PC-3 (cell line): Measurements from ENCODE around the gene GPATCH3. TPM values are rescaled to one million over a fixed set of nuclear protein-coding genes. Genes with fewer than 3 reads are reported as not detected.

Source experiments
- ATAC-seq: fragments of 200-7000 bp; cut with Tn5 transposase; 2 replicates; pipeline ENCODE4 v1.9.1; 2020; ENCODE audit warnings: mild to moderate bottlenecking, moderate library complexity
- BruUV-seq: library from RNA; stranded (reverse); fragments of 400-500 nt; replicated peaks from 2 replicates; lab custom pipeline; 2021; lab: Mats Ljungman, UMichigan
- CTCF ChIA-PET: fragments of 300-600 bp; sonication (Branson Sonifier 250); formaldehyde crosslinking; loops from one replicate; lab custom pipeline; 2022; ENCODE audit warnings: antibody characterized with exemption; lab: Charles Lee
- POLR2A ChIA-PET: fragments of 300-600 bp; sonication (Branson Sonifier 250); formaldehyde crosslinking; loops from one replicate; lab custom pipeline; 2022; ENCODE audit warnings: antibody characterized with exemption; ENCODE audit not compliant: unreplicated experiment; lab: Charles Lee
- DNase-seq: peaks from one replicate; pipeline ENCODE4 v3.0.0-alpha.2; 2015
- H2AFZ ChIP-seq: fragments of 300-600 bp; sonication (generic); 2 replicates; pipeline ENCODE4 v1.6.0; 2016; ENCODE audit warnings: antibody characterized with exemption, low read length
- H3F3A ChIP-seq: fragments of 300-600 bp; sonication (generic); one replicate; pipeline ENCODE4 v1.6.0; 2017; ENCODE audit warnings: antibody characterized with exemption, low read length, control low read depth, mild to moderate bottlenecking; ENCODE audit not compliant: unreplicated experiment
- H3K27ac ChIP-seq: fragments of 300-600 bp; sonication (generic); 2 replicates; pipeline ENCODE4 v1.5.1; 2016; ENCODE audit warnings: mild to moderate bottlenecking, low read length
- H3K27me3 ChIP-seq: fragments of 300-600 bp; sonication (generic); 2 replicates; pipeline ENCODE4 v1.6.1; 2016; ENCODE audit warnings: low read length, mixed read lengths
- H3K36me3 ChIP-seq: fragments of 300-600 bp; sonication (generic); 2 replicates; pipeline ENCODE4 v1.6.1; 2016; ENCODE audit warnings: low read depth, mixed run types, low read length, mixed read lengths
- H3K4me1 ChIP-seq: fragments of 300-600 bp; sonication (generic); 2 replicates; pipeline ENCODE4 v1.5.1; 2016; ENCODE audit warnings: low read length; ENCODE audit not compliant: insufficient read depth
- H3K4me2 ChIP-seq: fragments of 300-600 bp; sonication (generic); 2 replicates; pipeline ENCODE4 v1.6.0; 2016; ENCODE audit warnings: low read length
- H3K4me3 ChIP-seq: fragments of 300-600 bp; sonication (generic); 2 replicates; pipeline ENCODE4 v1.5.1; 2016; ENCODE audit warnings: mild to moderate bottlenecking, low read length, mixed read lengths
- H3K79me2 ChIP-seq: fragments of 300-600 bp; sonication (generic); 2 replicates; pipeline ENCODE4 v1.6.1; 2017; ENCODE audit warnings: low read length, mixed read lengths
- H3K9ac ChIP-seq: fragments of 300-600 bp; sonication (generic); 2 replicates; pipeline ENCODE4 v1.6.0; 2016; ENCODE audit warnings: mild to moderate bottlenecking, low read length
- H3K9me2 ChIP-seq: fragments of 300-600 bp; sonication (generic); replicated peaks from 2 replicates; pipeline ENCODE4 v1.6.1; 2016; ENCODE audit warnings: mixed run types, low read length, mixed read lengths
- H3K9me3 ChIP-seq: fragments of 300-600 bp; sonication (generic); 2 replicates; pipeline ENCODE4 v1.6.1; 2016; ENCODE audit warnings: low read length, mixed read lengths
- H4K20me1 ChIP-seq: fragments of 300-600 bp; sonication (generic); 2 replicates; pipeline ENCODE4 v1.6.1; 2016; ENCODE audit warnings: low read length, mixed read lengths
- EZH2 ChIP-seq: fragments of 300-600 bp; sonication (generic); IDR thresholded peaks from one replicate; pipeline ENCODE4 v1.6.1; 2017; ENCODE audit warnings: antibody characterized with exemption, mild to moderate bottlenecking, low read length; ENCODE audit not compliant: unreplicated experiment
- EZH2phosphoT487 ChIP-seq: fragments of 300-600 bp; sonication (generic); IDR thresholded peaks from 2 replicates; pipeline ENCODE4 v1.6.1; 2018; ENCODE audit warnings: mild to moderate bottlenecking, antibody characterized with exemption, low read length, borderline replicate concordance
- intact Hi-C: fragments of 100-400 bp; cut with micrococcal nuclease; formaldehyde crosslinking; loops from 2 replicates; pipeline ENCODE4 v1.9.0; 2023
- total RNA-seq: library from RNA; depleted of rRNA; stranded (reverse); fragments of >200 nt; gene quantifications from 2 replicates; pipeline ENCODE4 v1.2.3, GENCODE V29; 2014
- TF ChIP-seq, protein P1 (sequence below): fragments of 300-600 bp; sonication (generic); conservative IDR thresholded peaks from 2 replicates; pipeline ENCODE4 v1.5.1; 2017; ENCODE audit warnings: antibody characterized with exemption, low read depth, mild to moderate bottlenecking, low read length

Gene GPATCH3
- total RNA-seq, 1 experiment from 2014 or later = 18.8 TPM

DNA sequence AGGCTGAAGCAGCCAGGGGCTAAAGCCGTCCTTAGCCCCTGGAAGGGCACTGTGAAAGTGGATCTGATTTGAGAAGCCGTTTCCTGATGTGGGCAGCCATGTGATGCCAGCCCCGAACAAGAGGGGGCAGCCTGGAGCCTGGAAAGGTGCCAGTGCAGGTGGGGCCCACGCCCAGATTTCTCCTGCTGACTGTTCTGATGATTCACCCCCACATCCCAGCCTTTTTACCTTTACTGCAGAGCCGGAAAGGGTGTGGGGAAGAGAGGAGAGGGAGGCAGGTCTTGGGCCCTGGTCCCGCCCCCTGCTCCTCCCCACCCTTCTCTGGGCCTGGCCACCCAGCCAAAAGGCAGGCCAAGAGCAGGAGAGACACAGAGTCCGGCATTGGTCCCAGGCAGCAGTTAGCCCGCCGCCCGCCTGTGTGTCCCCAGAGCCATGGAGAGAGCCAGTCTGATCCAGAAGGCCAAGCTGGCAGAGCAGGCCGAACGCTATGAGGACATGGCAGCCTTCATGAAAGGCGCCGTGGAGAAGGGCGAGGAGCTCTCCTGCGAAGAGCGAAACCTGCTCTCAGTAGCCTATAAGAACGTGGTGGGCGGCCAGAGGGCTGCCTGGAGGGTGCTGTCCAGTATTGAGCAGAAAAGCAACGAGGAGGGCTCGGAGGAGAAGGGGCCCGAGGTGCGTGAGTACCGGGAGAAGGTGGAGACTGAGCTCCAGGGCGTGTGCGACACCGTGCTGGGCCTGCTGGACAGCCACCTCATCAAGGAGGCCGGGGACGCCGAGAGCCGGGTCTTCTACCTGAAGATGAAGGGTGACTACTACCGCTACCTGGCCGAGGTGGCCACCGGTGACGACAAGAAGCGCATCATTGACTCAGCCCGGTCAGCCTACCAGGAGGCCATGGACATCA lies 37.2 kb downstream of the GPATCH3 start, which contains the start of gene SFN:
Gene SFN, plus strand, starts transcription at position 369 of the 904 bp plus-strand sequence. Its CDS starts 64 bp downstream, at position 433.
- Histone ChIP-seq H3K36me3 (no peaks in the 10 kb centered on the region), H3K4me2 (peak within 1 kb of the TSS; percentile 85), H3K9me3 (no peaks in the 10 kb centered on the region), H4K20me1 (peaks cover 7% of the 10 kb centered on the region; the same call in 1 of the 2 replicates), H3K9ac (peak within 1 kb of the TSS; percentile 93), H3K4me3 (peak within 1 kb of the TSS; percentile 90), H3K9me2 (no peaks in the 10 kb centered on the region), H3K79me2 (peaks cover 20% of the 10 kb centered on the region), H3F3A (peaks cover 16% of the 10 kb centered on the region), H3K27ac (peak within 1 kb of the TSS; percentile 95), H3K4me1 (peaks cover 52% of the 10 kb centered on the region), H3K27me3 (no peaks in the 10 kb centered on the region), H2AFZ (0 out of 2 replicates have a peak within 1 kb of the TSS, but pooled peaks have one; percentile 4)
- TF ChIP-seq, protein P1, sequence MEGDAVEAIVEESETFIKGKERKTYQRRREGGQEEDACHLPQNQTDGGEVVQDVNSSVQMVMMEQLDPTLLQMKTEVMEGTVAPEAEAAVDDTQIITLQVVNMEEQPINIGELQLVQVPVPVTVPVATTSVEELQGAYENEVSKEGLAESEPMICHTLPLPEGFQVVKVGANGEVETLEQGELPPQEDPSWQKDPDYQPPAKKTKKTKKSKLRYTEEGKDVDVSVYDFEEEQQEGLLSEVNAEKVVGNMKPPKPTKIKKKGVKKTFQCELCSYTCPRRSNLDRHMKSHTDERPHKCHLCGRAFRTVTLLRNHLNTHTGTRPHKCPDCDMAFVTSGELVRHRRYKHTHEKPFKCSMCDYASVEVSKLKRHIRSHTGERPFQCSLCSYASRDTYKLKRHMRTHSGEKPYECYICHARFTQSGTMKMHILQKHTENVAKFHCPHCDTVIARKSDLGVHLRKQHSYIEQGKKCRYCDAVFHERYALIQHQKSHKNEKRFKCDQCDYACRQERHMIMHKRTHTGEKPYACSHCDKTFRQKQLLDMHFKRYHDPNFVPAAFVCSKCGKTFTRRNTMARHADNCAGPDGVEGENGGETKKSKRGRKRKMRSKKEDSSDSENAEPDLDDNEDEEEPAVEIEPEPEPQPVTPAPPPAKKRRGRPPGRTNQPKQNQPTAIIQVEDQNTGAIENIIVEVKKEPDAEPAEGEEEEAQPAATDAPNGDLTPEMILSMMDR = peak; percentile 91
- no peak for TF ChIP-seq EZH2phosphoT487
- no peak for TF ChIP-seq EZH2
- ChIA-PET CTCF (interaction anchor here (0.7 kb wide), 1 partner anchor 64 kb away, joined by 4 read pairs; no protein-coding TSS in a partner anchor), POLR2A (no interaction called here)
- intact Hi-C loops = loop anchor here (1.0 to 10.0 kb wide), 4 partner anchors 10 to 168 kb away; partner anchors contain the start of genes ARID1A and PIGV
- BruUV-seq = TSS peak; percentile 96
- ATAC-seq (peak; percentile 59), DNase-seq (peak; percentile 98)

- Histone ChIP-seq H3K9me3 (no peaks in the 10 kb centered on the region), H3K36me3 (no peaks in the 10 kb centered on the region), H3F3A (peaks cover 16% of the 10 kb centered on the region), H3K27me3 (no peaks in the 10 kb centered on the region), H3K4me2 (peak overlapping the region; percentile 61), H3K4me3 (no peak overlapping the region; the same call in 1 of the 2 replicates), H3K9me2 (no peaks in the 10 kb centered on the region), H3K9ac (peak overlapping the region; percentile 62), H3K27ac (peak overlapping the region; percentile 95), H2AFZ (0 out of 2 replicates have a peak overlapping the region, but pooled peaks have one; percentile 4), H3K79me2 (peaks cover 20% of the 10 kb centered on the region), H4K20me1 (peaks cover 7% of the 10 kb centered on the region; the same call in 1 of the 2 replicates), H3K4me1 (peaks cover 52% of the 10 kb centered on the region)
- intact Hi-C loops = loop anchor here (1.0 to 10.0 kb wide), 3 partner anchors 9 to 167 kb away; partner anchors contain the start of genes ARID1A and PIGV
- CTCF ChIA-PET = interaction anchor here (0.5 to 1.2 kb wide), 3 partner anchors 13 to 63 kb away, joined by 3 to 11 read pairs (median 4); no protein-coding TSS in a partner anchor
- TF ChIP-seq, protein P1 = no peak
- TF ChIP-seq EZH2phosphoT487 (no peak), EZH2 (no peak)
- ATAC-seq = 0 out of 2 replicates have a peak, but pooled peaks have one; percentile 1
- POLR2A ChIA-PET = interaction anchor here (0.6 kb wide), 1 partner anchor 283 kb away, joined by 3 read pairs; no protein-coding TSS in a partner anchor
- DNase-seq = peak; percentile 86
- BruUV-seq = no TSS peak
These were observed 38.3 kb downstream of the GPATCH3 start for GRCh38 chr1:26861889-26862378.
